ENCODE data around the gene FHIT.
"Not testable (repeated sequence)": the region's sequence is repeated elsewhere in the genome, so short reads cannot be mapped to it uniquely, and the experiment has no call there.

FHIT gene

DNA sequence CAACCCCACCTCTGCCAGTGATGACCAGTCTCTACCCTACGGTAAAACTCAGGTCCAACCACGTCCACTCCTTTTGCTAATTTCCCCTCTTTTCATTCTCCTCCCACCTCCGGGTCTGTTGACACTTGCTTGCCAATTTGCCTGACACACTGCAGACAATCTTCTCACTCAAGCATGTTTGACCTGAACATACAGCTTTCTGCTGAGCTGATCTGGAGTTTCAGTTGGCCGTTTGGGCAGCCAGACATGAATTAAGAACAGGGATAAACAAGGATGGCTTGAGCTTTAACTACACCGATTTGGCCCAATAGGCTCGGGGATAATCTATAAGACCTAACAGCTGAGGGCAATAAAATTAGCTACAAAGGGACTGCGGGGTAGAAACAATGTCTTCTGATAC, 1442.8 kb downstream of the FHIT start:
- H3K4me3 ChIP-seq (ENCODE audit: low read depth, low read length) = no peak overlapping the region
- no peak for DNase-seq (ENCODE audit: low read depth)
- TF ChIP-seq CTCF (conservative IDR thresholded peaks at IDR 0.05; ENCODE audit: low read depth, low read length) = no peak

DNA sequence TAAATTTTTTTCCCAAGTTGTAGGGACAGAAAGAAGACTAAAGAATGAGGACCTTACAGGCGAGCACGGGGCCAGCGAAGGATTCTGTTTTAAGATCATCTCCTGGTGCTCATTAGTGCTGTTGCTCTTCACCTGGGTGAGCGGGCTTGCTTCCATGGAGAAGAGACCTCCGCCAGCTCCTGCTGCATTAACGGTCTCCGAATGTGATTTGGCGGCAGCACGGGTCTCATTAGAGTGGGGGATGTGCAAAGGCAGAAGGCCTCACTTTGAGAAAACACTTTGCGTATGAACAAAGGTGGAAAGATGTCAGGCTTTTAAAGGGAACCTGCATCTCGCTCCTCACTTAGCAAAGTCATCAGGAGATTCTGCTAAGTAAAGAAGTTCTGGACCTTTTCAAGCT, 1448.0 kb downstream of the FHIT start:
- no peak for TF ChIP-seq CTCF (conservative IDR thresholded peaks at IDR 0.05; ENCODE audit: low read depth, low read length)
- DNase-seq (ENCODE audit: low read depth) = no peak
- H3K4me3 ChIP-seq (ENCODE audit: low read depth, low read length) = no peak overlapping the region

DNA sequence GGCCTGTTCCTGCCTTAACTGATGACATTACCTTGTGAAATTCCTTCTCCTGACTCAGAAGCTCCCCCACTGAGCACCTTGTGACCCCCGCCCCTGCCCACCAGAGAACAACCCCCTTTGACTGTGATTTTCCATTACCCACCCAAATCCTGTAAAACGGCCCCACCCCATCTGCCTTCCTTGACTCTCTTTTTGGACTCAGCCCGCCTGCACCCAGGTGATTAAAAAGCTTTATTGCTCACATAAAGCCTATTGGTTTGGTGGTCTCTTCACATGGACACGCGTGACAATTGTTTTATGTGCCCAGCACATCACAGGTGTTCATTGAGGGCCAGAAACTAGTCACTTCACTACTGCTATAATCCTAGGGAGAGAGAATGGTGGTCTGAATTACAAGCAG, 1448.8 kb downstream of the FHIT start:
- not testable (repeated sequence) for H3K4me3 ChIP-seq (ENCODE audit: low read depth, low read length); DNase-seq (ENCODE audit: low read depth)

DNA sequence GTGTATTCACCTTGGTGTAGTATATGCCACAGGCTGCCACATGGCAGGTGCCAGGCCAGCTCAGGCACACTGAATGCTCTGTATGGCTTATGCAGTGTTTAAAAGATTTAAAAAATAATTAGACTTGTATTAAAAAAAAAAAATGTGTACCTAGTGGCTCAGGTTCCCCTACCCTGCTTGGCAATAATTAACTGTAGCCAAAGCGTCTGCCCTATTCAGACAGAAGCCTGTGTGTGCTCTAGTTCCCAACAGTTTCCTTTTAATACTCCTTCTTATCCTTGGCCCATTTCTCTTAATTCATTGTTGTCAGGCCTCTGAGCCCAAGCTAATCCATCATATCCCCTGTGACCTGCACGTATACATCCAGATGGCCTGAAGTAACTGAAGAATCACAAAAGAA, 1449.2 kb downstream of the FHIT start:
- no peak for TF ChIP-seq CTCF (conservative IDR thresholded peaks at IDR 0.05; ENCODE audit: low read depth, low read length)
- DNase-seq (ENCODE audit: low read depth) = no peak
- H3K4me3 ChIP-seq (ENCODE audit: low read depth, low read length) = no peak overlapping the region

GRCh38 chr3:59800481-59800880, 1450.8 kb downstream of the FHIT start:
- DNase-seq (ENCODE audit: low read depth) = no peak
- no peak overlapping the region for H3K4me3 ChIP-seq (ENCODE audit: low read depth, low read length)
- TF ChIP-seq CTCF (conservative IDR thresholded peaks at IDR 0.05; ENCODE audit: low read depth, low read length) = no peak

- H3K4me3 ChIP-seq (ENCODE audit: low read depth, low read length) = no peak overlapping the region
- TF ChIP-seq CTCF (conservative IDR thresholded peaks at IDR 0.05; ENCODE audit: low read depth, low read length) = no peak
- DNase-seq (ENCODE audit: low read depth) = no peak
Observed at GRCh38 chr3:59798372-59799086, 1452.7 kb downstream of the FHIT start.

GRCh38 chr3:59797533-59797932, 1453.7 kb downstream of the FHIT start:
- DNase-seq (ENCODE audit: low read depth) = no peak
- no peak overlapping the region for H3K4me3 ChIP-seq (ENCODE audit: low read depth, low read length)
- TF ChIP-seq CTCF (conservative IDR thresholded peaks at IDR 0.05; ENCODE audit: low read depth, low read length) = no peak
